H1 (cell line): ENCODE measurements around the gene LPO. TPM values are rescaled to one million over a fixed set of nuclear protein-coding genes. Genes with fewer than 3 reads are reported as not detected.

ENCODE experiments used
- polyA plus RNA-seq, 7 experiments: library from polyadenylated mRNA; depleted of rRNA in 3 of 7; stranded (reverse) in 5 of 7; unstranded in 2 of 7; fragments of >200 nt in 5 of 7; fragments of 200-250 nt in 2 of 7; gene quantifications; 1 replicate in 5 of 7; 2 replicates in 1 of 7; 4 replicates in 1 of 7; pipeline versions ENCODE4 v1.2.1 to v1.2.3, GENCODE V29; 2011 to 2013; ENCODE audit warnings: missing spikeins in 2 of 7, mixed read lengths in 2 of 7
- total RNA-seq: library from RNA; stranded (reverse); fragmentation: NEBNext Ultra II Directional; extraction: Animal tissue kit (Norgen Biotek cat#: 25700); gene quantifications from 2 replicates; pipeline ENCODE4 v1.2.1, GENCODE V29; 2021
- TF ChIP-seq, protein P1 (sequence below): IDR thresholded peaks from 2 replicates; pipeline ENCODE4 v1.6.1; 2011; ENCODE audit warnings: low read depth, mild to moderate bottlenecking, low read length; ENCODE audit not compliant: insufficient read depth

LPO gene
- total and polyA plus RNA-seq, 2 of the 8 experiments (the other 6 are each of a cell fraction or from before 2014, with no cell fraction given), result 0.38 to 0.52 TPM

- TF ChIP-seq, protein P1, sequence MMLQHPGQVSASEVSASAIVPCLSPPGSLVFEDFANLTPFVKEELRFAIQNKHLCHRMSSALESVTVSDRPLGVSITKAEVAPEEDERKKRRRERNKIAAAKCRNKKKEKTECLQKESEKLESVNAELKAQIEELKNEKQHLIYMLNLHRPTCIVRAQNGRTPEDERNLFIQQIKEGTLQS, result no peak
Observed at GRCh38 chr17:58204796-58205195, 33.6 kb upstream of the LPO start (continued).
